Suprapubic skin (tissue), 4 donors: ENCODE data around the gene POLR2I. TPM values are rescaled to one million over a fixed set of nuclear protein-coding genes. Genes with fewer than 3 reads are reported as not detected.

Experiments
- DNase-seq, 2 donors: peaks; one replicate each; pipeline ENCODE4 v3.0.0-alpha.2; 2019; ENCODE audit warnings: low spot score in 2 of 2
- H3K27ac ChIP-seq: fragments of 200-600 bp; sonication (generic); one replicate; pipeline ENCODE4 v1.5.1; 2019
- H3K27me3 ChIP-seq: fragments of 200-600 bp; sonication (generic); one replicate; pipeline ENCODE4 v1.5.1; 2019
- H3K36me3 ChIP-seq: fragments of 200-600 bp; sonication (generic); one replicate; pipeline ENCODE4 v1.5.1; 2019
- H3K4me1 ChIP-seq: fragments of 200-600 bp; sonication (generic); one replicate; pipeline ENCODE4 v1.5.1; 2019
- H3K4me3 ChIP-seq: fragments of 200-600 bp; sonication (generic); one replicate; pipeline ENCODE4 v1.5.1; 2019; ENCODE audit warnings: mild to moderate bottlenecking
- H3K9me3 ChIP-seq: fragments of 200-600 bp; sonication (generic); one replicate; pipeline ENCODE4 v1.5.1; 2019
- EP300 ChIP-seq: sonication (generic); formaldehyde crosslinking; IDR thresholded peaks from one replicate; pipeline ENCODE4 v1.6.1; 2017; ENCODE audit warnings: antibody characterized with exemption
- POLR2A ChIP-seq, 2 donors: fragments of 450-650 bp; IDR thresholded peaks; one replicate each; pipeline ENCODE4 v1.6.1; 2017; ENCODE audit warnings: antibody characterized with exemption in 2 of 2, mild to moderate bottlenecking in 2 of 2, moderate library complexity in 2 of 2
- POLR2AphosphoS5 ChIP-seq, 3 donors: sonication (generic); formaldehyde crosslinking; IDR thresholded peaks; one replicate each; pipeline ENCODE4 v1.6.1; 2017; ENCODE audit warnings: antibody characterized with exemption in 3 of 3
- WGBS: methylation state at CpG from one replicate; pipeline ENCODE4 v1.1.5; 2018; 5-methylcytosine and 5-hydroxymethylcytosine counted together
- total RNA-seq, 4 donors: library from RNA; depleted of rRNA; stranded (reverse); fragments of >200 nt; gene quantifications; one replicate each; pipeline ENCODE4 v1.1.0, GENCODE V29; 2016
- TF ChIP-seq, protein P1 (sequence below), 2 donors: fragments of 200-600 bp in 1 of 2; fragments of 450-650 bp in 1 of 2; sonication (generic) in 1 of 2; IDR thresholded peaks; one replicate each; pipeline ENCODE4 v1.5.1; 2016 to 2019; ENCODE audit warnings: antibody characterized with exemption in 2 of 2, mild to moderate bottlenecking in 1 of 2, moderate library complexity in 1 of 2

Gene POLR2I
- total RNA-seq, 4 donors from 2014 or later: 21.8 to 57.5 (median 31.3) TPM

- Histone ChIP-seq H3K36me3 (peaks cover 52% of the 10 kb centered on the region), H3K4me1 (peaks cover 15% of the 10 kb centered on the region), H3K4me3 (no peak overlapping the region), H3K27ac (no peak overlapping the region), H3K9me3 (no peaks in the 10 kb centered on the region), H3K27me3 (no peaks in the 10 kb centered on the region)
- TF ChIP-seq EP300: no peak
- TF ChIP-seq, protein P1, sequence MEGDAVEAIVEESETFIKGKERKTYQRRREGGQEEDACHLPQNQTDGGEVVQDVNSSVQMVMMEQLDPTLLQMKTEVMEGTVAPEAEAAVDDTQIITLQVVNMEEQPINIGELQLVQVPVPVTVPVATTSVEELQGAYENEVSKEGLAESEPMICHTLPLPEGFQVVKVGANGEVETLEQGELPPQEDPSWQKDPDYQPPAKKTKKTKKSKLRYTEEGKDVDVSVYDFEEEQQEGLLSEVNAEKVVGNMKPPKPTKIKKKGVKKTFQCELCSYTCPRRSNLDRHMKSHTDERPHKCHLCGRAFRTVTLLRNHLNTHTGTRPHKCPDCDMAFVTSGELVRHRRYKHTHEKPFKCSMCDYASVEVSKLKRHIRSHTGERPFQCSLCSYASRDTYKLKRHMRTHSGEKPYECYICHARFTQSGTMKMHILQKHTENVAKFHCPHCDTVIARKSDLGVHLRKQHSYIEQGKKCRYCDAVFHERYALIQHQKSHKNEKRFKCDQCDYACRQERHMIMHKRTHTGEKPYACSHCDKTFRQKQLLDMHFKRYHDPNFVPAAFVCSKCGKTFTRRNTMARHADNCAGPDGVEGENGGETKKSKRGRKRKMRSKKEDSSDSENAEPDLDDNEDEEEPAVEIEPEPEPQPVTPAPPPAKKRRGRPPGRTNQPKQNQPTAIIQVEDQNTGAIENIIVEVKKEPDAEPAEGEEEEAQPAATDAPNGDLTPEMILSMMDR (IDR thresholded peaks at IDR 0.05): no peak
- TF ChIP-seq POLR2AphosphoS5 (IDR thresholded peaks at IDR 0.05): no peak
- no peak for TF ChIP-seq POLR2A (IDR thresholded peaks at IDR 0.05)
- 65% methylated on average over 8 of the region's 9 CpGs for WGBS
- DNase-seq: no peak
Measured at GRCh38 chr19:36125557-36125956, 10.9 kb upstream of the POLR2I start.

DNA sequence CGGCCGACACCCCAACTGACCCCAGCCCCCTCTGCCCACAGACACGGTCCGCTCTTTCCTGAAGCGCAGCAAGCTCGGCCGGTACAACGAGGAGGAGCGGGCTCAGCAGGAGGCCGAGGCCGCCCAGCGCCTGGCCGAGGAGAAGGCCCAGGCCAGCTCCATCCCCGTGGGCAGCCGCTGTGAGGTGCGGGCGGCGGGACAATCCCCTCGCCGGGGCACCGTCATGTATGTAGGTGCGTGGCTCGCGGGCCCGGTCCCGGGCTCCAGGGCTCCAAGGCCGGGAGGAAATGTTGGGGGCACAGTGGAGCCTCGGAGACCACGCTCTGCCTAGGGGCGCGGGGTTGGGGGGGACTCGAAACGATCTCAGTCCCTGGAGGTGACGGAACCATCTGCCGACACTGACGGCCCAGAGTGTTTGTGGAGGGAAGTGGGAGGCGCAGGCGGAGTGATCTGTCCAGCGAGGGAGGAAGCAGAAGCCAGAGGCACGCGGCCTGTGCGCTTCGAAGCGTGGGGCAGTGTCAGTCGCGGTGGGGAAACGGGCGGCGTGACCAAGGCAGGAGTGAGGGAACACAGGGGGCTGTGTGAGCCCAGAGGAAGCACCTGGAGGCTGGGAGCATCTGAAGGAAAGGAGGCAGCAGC lies 6.9 kb upstream of the POLR2I start:
- peaks cover 69% of the 10 kb centered on the region for H3K36me3 ChIP-seq
- H3K4me1 ChIP-seq: peaks cover 9% of the 10 kb centered on the region
- DNase-seq: no peak
- WGBS: 87% methylated on average over 49 of the region's 49 CpGs
- no peaks in the 10 kb centered on the region for H3K9me3 ChIP-seq
- H3K4me3 ChIP-seq: no peak overlapping the region
- H3K27ac ChIP-seq: no peak overlapping the region
- TF ChIP-seq, protein P1 (IDR thresholded peaks at IDR 0.05): no peak
- no peak for TF ChIP-seq EP300
- TF ChIP-seq POLR2A (IDR thresholded peaks at IDR 0.05): no peak
- TF ChIP-seq POLR2AphosphoS5 (IDR thresholded peaks at IDR 0.05): no peak
- H3K27me3 ChIP-seq: no peaks in the 10 kb centered on the region

- Histone ChIP-seq H3K36me3 (peaks cover 69% of the 10 kb centered on the region), H3K27ac (no peak overlapping the region), H3K4me3 (no peak overlapping the region), H3K27me3 (no peaks in the 10 kb centered on the region), H3K9me3 (no peaks in the 10 kb centered on the region), H3K4me1 (peaks cover 15% of the 10 kb centered on the region)
- DNase-seq: no peak
- 95% methylated on average over 18 of the region's 18 CpGs for WGBS
- TF ChIP-seq POLR2A (IDR thresholded peaks at IDR 0.05) (no peak), EP300 (no peak), POLR2AphosphoS5 (IDR thresholded peaks at IDR 0.05) (no peak)
- TF ChIP-seq, protein P1 (IDR thresholded peaks at IDR 0.05): no peak
Measured at GRCh38 chr19:36120984-36121358, 6.3 kb upstream of the POLR2I start.

DNA sequence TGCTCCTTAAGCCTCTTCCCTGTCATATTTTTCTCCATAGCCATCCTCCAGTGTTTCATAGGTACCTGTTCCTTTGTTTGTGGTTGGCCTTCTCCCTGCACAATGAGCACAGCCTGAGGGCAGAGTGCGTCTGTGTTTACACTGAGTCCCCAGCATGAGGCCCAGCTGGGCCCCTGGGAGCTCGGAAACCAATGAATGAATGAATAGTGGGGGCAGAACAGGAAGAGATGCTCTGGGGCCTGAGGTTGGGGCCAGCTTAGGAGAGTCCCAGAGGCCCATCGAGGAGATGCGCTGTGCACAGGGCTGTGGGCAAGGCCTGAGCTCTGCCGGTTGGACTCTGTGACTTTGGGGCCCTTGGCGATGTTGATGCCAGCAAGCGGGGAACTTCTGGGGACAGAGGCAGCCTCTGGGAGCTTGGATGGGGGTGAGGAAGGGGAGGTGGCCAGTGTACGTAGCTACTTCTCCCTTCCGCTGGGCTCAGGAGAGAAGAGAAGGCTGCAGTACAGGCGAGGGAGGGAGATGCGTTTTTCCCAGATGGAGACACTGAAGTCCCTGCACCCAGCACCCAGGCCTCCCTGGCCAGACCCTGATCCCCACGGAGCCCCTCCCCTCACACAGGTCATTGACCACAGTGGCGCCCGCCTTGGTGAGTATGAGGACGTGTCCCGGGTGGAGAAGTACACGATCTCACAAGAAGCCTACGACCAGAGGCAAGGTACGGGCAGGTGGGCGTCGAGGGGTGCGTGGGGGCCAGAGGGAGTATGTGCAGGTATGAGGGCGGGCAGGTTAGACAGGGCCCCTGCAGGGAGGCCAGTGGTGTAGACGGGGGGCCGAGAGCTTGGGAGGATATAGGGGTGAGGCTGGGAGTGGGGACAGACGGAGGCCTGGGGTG lies 5.7 kb upstream of the POLR2I start:
- H3K9me3 ChIP-seq: no peaks in the 10 kb centered on the region
- 89% methylated on average over 26 of the region's 26 CpGs for WGBS
- TF ChIP-seq POLR2AphosphoS5 (IDR thresholded peaks at IDR 0.05) (no peak), POLR2A (IDR thresholded peaks at IDR 0.05) (no peak), EP300 (no peak)
- TF ChIP-seq, protein P1 (IDR thresholded peaks at IDR 0.05): no peak
- H3K4me1 ChIP-seq: peaks cover 19% of the 10 kb centered on the region
- peaks cover 62% of the 10 kb centered on the region for H3K36me3 ChIP-seq
- no peak for DNase-seq
- H3K27me3 ChIP-seq: no peaks in the 10 kb centered on the region
- no peak overlapping the region for H3K27ac ChIP-seq
- no peak overlapping the region for H3K4me3 ChIP-seq

DNA sequence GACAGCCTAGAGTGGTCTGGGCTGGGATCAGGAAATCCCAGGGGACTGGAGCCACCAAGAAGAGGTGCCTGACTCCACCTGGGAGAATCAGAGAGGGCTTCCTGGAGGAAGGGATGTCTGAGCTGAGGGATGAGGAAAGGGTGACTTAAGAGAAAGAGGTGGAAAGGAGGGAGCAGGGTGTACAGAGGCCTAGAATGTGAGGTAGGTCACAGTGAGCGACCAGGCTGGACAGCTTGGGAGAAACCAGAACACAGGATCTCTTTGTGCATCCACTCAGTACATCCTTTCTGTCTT lies 1.6 kb upstream of the POLR2I start:
- Histone ChIP-seq H3K27ac (no peak overlapping the region), H3K27me3 (no peaks in the 10 kb centered on the region), H3K4me3 (peak overlapping the region; percentile 80), H3K36me3 (peaks cover 41% of the 10 kb centered on the region), H3K4me1 (peaks cover 38% of the 10 kb centered on the region), H3K9me3 (no peaks in the 10 kb centered on the region)
- no peak for DNase-seq
- WGBS: 82% methylated on average over 1 of the region's 1 CpG
- no peak for TF ChIP-seq POLR2AphosphoS5 (IDR thresholded peaks at IDR 0.05)
- TF ChIP-seq, protein P1 (IDR thresholded peaks at IDR 0.05): no peak
- no peak for TF ChIP-seq POLR2A (IDR thresholded peaks at IDR 0.05)
- no peak for TF ChIP-seq EP300
